ENCODE measurements around the gene CNNM4.

CNNM4 gene

GRCh38 chr2:96808176-96808837, 47.6 kb downstream of the CNNM4 start:
- Histone ChIP-seq H3K4me1 (ENCODE audit: insufficient read depth, low read length, poor library complexity, severe bottlenecking) (no peaks in the 10 kb centered on the region), H3K9ac (ENCODE audit: low read depth, low read length, poor library complexity, severe bottlenecking) (no peak overlapping the region), H3K9me2 (replicated peaks; ENCODE audit: low read depth, low read length) (no peaks in the 10 kb centered on the region), H4K20me1 (ENCODE audit: insufficient read depth, low read length, poor library complexity, severe bottlenecking) (no peaks in the 10 kb centered on the region), H3K79me2 (ENCODE audit: insufficient read depth, low read length) (no peaks in the 10 kb centered on the region), H3F3A (ENCODE audit: low read depth) (no peaks in the 10 kb centered on the region), H3K4me3 (ENCODE audit: low read length, poor library complexity, severe bottlenecking) (no peak overlapping the region), H3K36me3 (ENCODE audit: insufficient read depth, low read length) (no peaks in the 10 kb centered on the region), H3K4me2 (ENCODE audit: low read depth, low read length, poor library complexity, severe bottlenecking) (no peak overlapping the region), H3K9me3 (ENCODE audit: insufficient read depth, low read depth, low read length) (no peaks in the 10 kb centered on the region), H3K27me3 (ENCODE audit: insufficient read depth, low read length, poor library complexity, severe bottlenecking) (no peaks in the 10 kb centered on the region), H2AFZ (ENCODE audit: low read length) (no peak overlapping the region)
- TF ChIP-seq CTCF (conservative IDR thresholded peaks at IDR 0.05; ENCODE audit: low read length) (no peak), EZH2phosphoT487 (IDR thresholded peaks at IDR 0.05; ENCODE audit: borderline replicate concordance) (no peak)

GRCh38 chr2:96809216-96809882, 48.6 kb downstream of the CNNM4 start:
- Histone ChIP-seq H2AFZ (ENCODE audit: low read length) (no peak overlapping the region), H4K20me1 (ENCODE audit: insufficient read depth, low read length, poor library complexity, severe bottlenecking) (no peaks in the 10 kb centered on the region), H3F3A (ENCODE audit: low read depth) (no peaks in the 10 kb centered on the region), H3K4me1 (ENCODE audit: insufficient read depth, low read length, poor library complexity, severe bottlenecking) (no peaks in the 10 kb centered on the region), H3K9ac (ENCODE audit: low read depth, low read length, poor library complexity, severe bottlenecking) (no peak overlapping the region), H3K9me2 (replicated peaks; ENCODE audit: low read depth, low read length) (no peaks in the 10 kb centered on the region), H3K27me3 (ENCODE audit: insufficient read depth, low read length, poor library complexity, severe bottlenecking) (no peaks in the 10 kb centered on the region), H3K36me3 (ENCODE audit: insufficient read depth, low read length) (no peaks in the 10 kb centered on the region), H3K4me3 (ENCODE audit: low read length, poor library complexity, severe bottlenecking) (no peak overlapping the region), H3K79me2 (ENCODE audit: insufficient read depth, low read length) (no peaks in the 10 kb centered on the region), H3K4me2 (ENCODE audit: low read depth, low read length, poor library complexity, severe bottlenecking) (no peak overlapping the region), H3K9me3 (ENCODE audit: insufficient read depth, low read depth, low read length) (no peaks in the 10 kb centered on the region)
- no peak for TF ChIP-seq CTCF (conservative IDR thresholded peaks at IDR 0.05; ENCODE audit: low read length)
- no peak for TF ChIP-seq EZH2phosphoT487 (IDR thresholded peaks at IDR 0.05; ENCODE audit: borderline replicate concordance)

- Histone ChIP-seq H3K27me3 (ENCODE audit: insufficient read depth, low read length, poor library complexity, severe bottlenecking) (no peaks in the 10 kb centered on the region), H3F3A (ENCODE audit: low read depth) (no peaks in the 10 kb centered on the region), H3K9me2 (replicated peaks; ENCODE audit: low read depth, low read length) (no peaks in the 10 kb centered on the region), H3K4me1 (ENCODE audit: insufficient read depth, low read length, poor library complexity, severe bottlenecking) (peaks cover 2% of the 10 kb centered on the region), H3K36me3 (ENCODE audit: insufficient read depth, low read length) (no peaks in the 10 kb centered on the region), H3K9me3 (ENCODE audit: insufficient read depth, low read depth, low read length) (no peaks in the 10 kb centered on the region), H3K4me3 (ENCODE audit: low read length, poor library complexity, severe bottlenecking) (no peak overlapping the region), H3K4me2 (ENCODE audit: low read depth, low read length, poor library complexity, severe bottlenecking) (no peak overlapping the region), H4K20me1 (ENCODE audit: insufficient read depth, low read length, poor library complexity, severe bottlenecking) (no peaks in the 10 kb centered on the region), H3K9ac (ENCODE audit: low read depth, low read length, poor library complexity, severe bottlenecking) (no peak overlapping the region), H3K79me2 (ENCODE audit: insufficient read depth, low read length) (no peaks in the 10 kb centered on the region), H2AFZ (ENCODE audit: low read length) (no peak overlapping the region)
- TF ChIP-seq CTCF (conservative IDR thresholded peaks at IDR 0.05; ENCODE audit: low read length) (no peak), EZH2phosphoT487 (IDR thresholded peaks at IDR 0.05; ENCODE audit: borderline replicate concordance) (no peak)
These were observed 49.5 kb downstream of the CNNM4 start for GRCh38 chr2:96809951-96810782.

Data from Loucy (cell line).